Posterior vena cava (tissue), 2 donors: ENCODE data around the gene HTR3C. TPM values are rescaled to one million over a fixed set of nuclear protein-coding genes. Genes with fewer than 3 reads are reported as not detected.
"Not testable (repeated sequence)": the region's sequence is repeated elsewhere in the genome, so short reads cannot be mapped to it uniquely, and the experiment has no call there.

Experiments used
- DNase-seq: peaks from one replicate; pipeline ENCODE4 v3.0.0-alpha.2; 2020; ENCODE audit warnings: low spot score
- intact Hi-C, 2 donors: fragments of 100-400 bp; cut with DNase I; formaldehyde crosslinking; loops; one replicate each; pipeline versions ENCODE4 v1.14.1 to v1.14.2; 2022 to 2023
- long read RNA-seq, 2 donors: library from polyadenylated mRNA; unstranded; transcript quantifications; one replicate each; pipeline ENCODE4 v2.0.0, GENCODE V29; 2020 to 2021
- total RNA-seq, 2 donors: library from RNA; stranded (reverse); fragmentation: NEBNext Ultra II Directional; extraction: Animal tissue kit (Norgen Biotek cat#: 25700); gene quantifications; one replicate each; pipeline ENCODE4 v1.2.1, GENCODE V29; 2021
- donor health status: DM: yes; HTN: yes; CAD: no.
- donor health status: DM: yes; HTN: yes; CAD: no.

HTR3C gene, protein sequence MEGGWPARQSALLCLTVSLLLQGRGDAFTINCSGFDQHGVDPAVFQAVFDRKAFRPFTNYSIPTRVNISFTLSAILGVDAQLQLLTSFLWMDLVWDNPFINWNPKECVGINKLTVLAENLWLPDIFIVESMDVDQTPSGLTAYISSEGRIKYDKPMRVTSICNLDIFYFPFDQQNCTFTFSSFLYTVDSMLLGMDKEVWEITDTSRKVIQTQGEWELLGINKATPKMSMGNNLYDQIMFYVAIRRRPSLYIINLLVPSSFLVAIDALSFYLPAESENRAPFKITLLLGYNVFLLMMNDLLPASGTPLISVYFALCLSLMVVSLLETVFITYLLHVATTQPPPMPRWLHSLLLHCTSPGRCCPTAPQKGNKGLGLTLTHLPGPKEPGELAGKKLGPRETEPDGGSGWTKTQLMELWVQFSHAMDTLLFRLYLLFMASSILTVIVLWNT
- not detected for total RNA-seq
- long read RNA-seq, donor 1, result 0 reads
- long read RNA-seq, donor 2, result 0 reads

DNA sequence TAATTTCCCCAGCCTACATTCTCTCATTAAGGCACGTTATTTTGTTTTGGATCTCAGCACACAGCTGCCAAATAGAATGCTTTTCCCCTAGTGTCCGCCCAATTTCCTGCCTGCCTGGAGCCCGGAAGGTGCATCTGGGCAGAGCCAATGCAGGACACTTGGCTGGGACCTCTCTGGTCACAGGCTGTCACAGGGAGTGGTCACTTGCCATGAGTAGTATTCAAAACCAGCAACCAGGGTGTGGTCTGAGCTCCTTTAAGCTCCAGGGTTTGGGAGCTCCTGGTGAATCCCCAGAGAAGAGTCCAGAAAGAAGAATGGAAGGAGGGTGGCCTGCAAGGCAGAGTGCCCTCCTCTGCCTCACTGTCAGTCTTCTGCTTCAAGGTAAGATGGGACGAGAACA is at the start of gene HTR3C:
Gene HTR3C, plus strand, starts transcription at position 281 of the 400 bp plus-strand sequence. Its CDS starts 34 bp downstream, at position 315.
- intact Hi-C loops, result no loop called here
- no peak for DNase-seq

DNA sequence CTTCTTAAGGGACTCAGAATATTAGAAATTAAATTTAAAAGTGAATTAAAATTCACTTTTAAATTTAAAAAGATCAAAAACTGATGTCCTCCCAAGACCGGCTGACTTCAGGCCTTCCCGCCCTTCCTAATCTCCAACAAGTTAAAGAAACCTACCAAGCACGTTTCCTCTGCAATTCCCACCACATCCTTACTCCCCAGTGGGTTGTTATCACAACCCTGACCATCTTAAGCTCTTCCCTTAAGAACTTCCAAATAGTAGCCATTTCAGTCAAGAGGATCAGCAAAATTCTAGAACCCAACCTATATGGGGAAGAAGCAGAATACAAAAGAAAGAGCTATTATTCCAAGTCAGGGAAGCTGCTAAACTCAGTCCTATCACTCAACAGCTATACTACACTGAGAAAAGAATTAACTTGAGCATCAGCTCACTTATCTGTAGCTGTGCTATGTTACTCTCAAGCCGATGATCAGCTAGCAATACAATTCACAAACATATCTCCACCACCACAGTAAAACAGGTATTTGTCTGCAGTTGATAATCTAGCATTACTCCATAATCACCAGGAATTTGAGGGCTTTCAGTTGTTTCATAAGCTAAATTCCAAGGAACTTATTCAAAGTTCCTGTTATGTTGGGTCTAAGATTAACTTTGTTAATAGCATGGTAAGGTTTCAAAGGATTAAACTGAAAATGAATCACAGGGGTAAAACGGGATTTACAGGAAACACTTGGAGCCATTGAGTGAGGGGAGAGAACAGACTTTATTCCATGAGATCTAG is 49.5 kb upstream of the HTR3C start:
- DNase-seq, result no peak
- intact Hi-C loops, result no loop called here

GRCh38 chr3:184004476-184004875 is 48.4 kb upstream of the HTR3C start:
- no peak for DNase-seq
- intact Hi-C loops, result no loop called here

- no peak for DNase-seq
- intact Hi-C loops, result no loop called here
These were observed 46.8 kb upstream of the HTR3C start for GRCh38 chr3:184005941-184006507.

GRCh38 chr3:184007143-184007813 is 45.6 kb upstream of the HTR3C start:
- intact Hi-C loops, DNase-seq: not testable (repeated sequence)

DNA sequence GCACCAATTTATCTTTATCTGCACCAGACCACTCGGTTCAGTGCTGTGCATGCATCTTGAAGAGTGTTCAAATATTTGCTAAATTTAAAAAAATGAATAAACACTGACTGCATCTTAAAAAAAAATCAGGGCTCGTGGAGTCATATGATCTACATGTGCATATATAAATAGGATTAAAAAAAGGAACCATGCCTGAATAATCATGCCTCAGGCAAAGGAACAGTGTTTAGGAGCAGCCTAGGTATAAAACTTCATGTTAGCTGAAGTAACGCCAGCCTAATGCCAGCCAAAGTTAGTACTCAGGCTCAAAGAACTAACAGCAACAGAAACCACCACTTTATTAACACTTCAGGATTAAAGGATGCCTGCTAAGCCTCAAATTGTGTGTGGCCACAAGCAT is 44.7 kb upstream of the HTR3C start:
- intact Hi-C loops, result no loop called here
- no peak for DNase-seq

- DNase-seq, result no peak
- intact Hi-C loops, result no loop called here
These were observed 41.5 kb upstream of the HTR3C start for GRCh38 chr3:184011230-184011876.

GRCh38 chr3:184011937-184012889 is 40.6 kb upstream of the HTR3C start:
- DNase-seq, result no peak
- intact Hi-C loops, result no loop called here

GRCh38 chr3:184015381-184016019 is 37.3 kb upstream of the HTR3C start:
- no peak for DNase-seq
- intact Hi-C loops, result no loop called here

- intact Hi-C loops, result no loop called here
These were observed 36.7 kb upstream of the HTR3C start for GRCh38 chr3:184016169-184016570.

GRCh38 chr3:184016811-184017671 is 35.8 kb upstream of the HTR3C start:
- peak; percentile 90 for DNase-seq
- intact Hi-C loops, result no loop called here

More at GRCh38 chr3:184016169-184016570, 36.7 kb upstream of the HTR3C start:
- DNase-seq, result no peak

DNA sequence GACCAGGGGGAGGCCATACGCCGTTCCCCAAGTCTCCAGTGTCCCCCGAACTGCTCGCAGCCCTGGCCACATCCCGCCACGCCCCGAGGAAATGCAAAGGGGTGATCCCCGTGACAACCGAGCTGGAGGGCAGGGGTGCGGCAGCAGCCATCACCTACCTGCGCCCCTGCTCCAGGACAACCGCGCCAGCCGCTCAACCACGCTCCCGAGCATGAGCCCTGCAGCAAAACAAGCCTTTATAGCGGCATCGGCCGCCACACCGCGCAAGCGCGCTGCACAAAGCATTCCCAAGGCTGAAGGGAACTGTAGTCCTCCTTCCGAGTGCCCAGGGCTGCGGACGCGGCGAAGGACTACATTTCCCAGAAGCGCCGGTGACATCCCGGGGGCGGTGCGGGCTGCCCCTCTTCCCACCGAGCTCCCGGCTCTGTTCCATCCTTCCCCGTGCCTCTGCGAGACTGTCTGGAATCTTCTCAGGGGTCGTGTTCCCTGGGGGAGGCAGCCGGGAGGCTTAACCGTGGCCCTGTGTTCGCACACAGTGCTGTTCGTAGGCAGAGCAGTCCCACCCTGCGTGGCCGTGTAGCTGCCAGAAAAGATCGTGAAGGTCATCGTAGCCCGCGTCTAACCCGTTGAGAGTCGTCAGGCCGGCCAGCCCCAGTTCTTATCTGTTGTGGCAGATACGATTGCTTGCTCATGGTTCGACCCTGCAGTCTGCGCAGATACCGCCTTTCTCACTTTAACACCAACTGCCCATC is 35.0 kb upstream of the HTR3C start, which contains the start of gene ABCC5:
Gene ABCC5, minus strand, starts transcription at position 213 of the 752 bp plus-strand sequence. CDS start 3,492 bp downstream, outside the sequence.
- intact Hi-C loops, result no loop called here

DNA sequence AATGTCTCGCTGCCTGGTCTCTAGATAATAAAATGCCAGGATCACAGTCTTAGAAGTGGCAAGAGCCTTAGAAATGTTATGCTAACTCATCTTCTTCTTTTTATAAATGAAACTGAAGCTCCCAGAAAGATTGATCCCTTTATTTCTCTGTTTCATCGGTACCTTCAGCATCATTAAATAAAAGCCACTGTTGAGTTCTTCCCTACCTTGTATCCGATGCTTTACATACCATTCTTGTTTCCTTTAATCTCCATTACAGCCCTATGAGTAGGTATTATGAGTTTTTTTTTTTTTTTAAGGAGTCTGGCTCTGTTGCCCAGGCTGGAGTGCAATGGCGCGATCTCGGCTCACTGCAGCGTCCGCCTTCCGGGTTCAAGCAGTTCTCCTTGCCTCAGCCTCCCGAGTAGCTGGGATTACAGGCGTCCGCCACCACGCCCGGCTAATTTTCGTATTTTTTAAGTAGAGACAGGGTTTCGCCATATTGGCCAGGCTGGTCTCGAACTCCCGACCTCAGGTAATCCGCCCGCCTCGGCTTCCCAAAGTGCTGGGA is 34.3 kb upstream of the HTR3C start:
- intact Hi-C loops, result no loop called here
- peak; percentile 58 for DNase-seq

More for the DNA sequence above, 35.0 kb upstream of the HTR3C start, which contains the start of gene ABCC5:
- DNase-seq, result peak; percentile 97

DNA sequence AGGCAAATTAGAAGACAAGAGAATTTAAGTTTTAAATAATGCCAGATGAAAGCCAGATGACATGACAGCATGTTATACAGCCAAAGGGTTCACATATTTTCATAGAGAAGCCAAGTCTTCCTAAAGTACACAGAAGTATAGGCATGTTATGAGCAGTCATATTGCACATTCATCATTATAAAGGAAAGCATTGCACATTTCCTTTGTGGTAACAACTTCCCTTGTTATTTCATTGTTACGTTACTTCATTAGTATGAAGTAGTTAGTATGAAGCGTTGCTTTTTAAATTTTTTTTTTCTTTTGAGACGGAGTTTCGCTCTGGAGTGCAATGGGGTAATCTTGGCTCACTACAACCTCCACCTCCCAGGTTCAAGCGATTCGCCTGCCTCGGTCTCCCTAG is 30.5 kb upstream of the HTR3C start:
- intact Hi-C loops, result no loop called here
- DNase-seq, result no peak

DNA sequence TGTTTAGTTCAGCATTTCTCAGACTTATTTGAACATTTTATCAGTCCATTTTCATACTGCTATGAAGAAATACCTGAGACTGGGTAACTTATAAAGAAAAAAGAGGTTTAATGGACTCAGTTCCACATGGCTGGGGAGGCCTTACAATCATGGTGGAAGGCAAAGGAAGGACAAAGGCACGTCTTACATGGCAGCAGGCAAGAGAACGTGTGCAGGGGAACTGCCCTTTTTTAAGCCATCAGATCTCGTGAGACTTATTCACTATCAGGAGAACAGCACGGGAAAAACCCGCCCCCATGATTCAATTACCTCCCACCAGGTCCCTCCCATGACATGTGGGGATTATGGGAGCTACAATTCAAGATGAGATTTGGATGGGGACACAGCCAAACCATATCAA is 27.6 kb upstream of the HTR3C start:
- intact Hi-C loops, result not testable (repeated sequence)

More for the DNA sequence above, 27.6 kb upstream of the HTR3C start:
- not testable (repeated sequence) for DNase-seq
